ENCODE results near the gene TMUB1. TPM values are rescaled to one million over a fixed set of nuclear protein-coding genes. Genes with fewer than 3 reads are reported as not detected.

TMUB1 gene
- total and polyA plus RNA-seq, 9 of the 15 experiments (the other 6 are each of a cell fraction or from before 2014, with no cell fraction given), result 0.14 to 241 (median 74.1) TPM

- TF ChIP-seq AFF1 (IDR thresholded peaks at IDR 0.05; ENCODE audit: low read depth in 1 of 2, partially characterized antibody in 2 of 2) (peak in 1 of 2 experiments; percentile 33), BRF2 (IDR thresholded peaks at IDR 0.05; ENCODE audit: borderline replicate concordance, insufficient read depth, insufficient read length) (no peak), NR1H2 (CRISPR knock-in tag; IDR thresholded peaks at IDR 0.05) (no peak), TFAM (CRISPR knock-in tag; conservative IDR thresholded peaks at IDR 0.05) (no peak), REST (IDR thresholded peaks at IDR 0.05; ENCODE audit: borderline replicate concordance) (peak; percentile 90), REST (CRISPR knock-in tag; IDR thresholded peaks at IDR 0.05; ENCODE audit: low read depth) (no peak), GABPB1 (CRISPR knock-in tag; IDR thresholded peaks at IDR 0.05) (0 out of 2 replicates have a peak, but pooled peaks have one; percentile 33), ESRRA (IDR thresholded peaks at IDR 0.05; ENCODE audit: borderline replicate concordance, low read depth) (0 out of 2 replicates have a peak, but pooled peaks have one; percentile 48), OTX1 (CRISPR knock-in tag; IDR thresholded peaks at IDR 0.05) (0 out of 2 replicates have a peak, but pooled peaks have one; percentile 3), TFAP4 (CRISPR knock-in tag; IDR thresholded peaks at IDR 0.05; ENCODE audit: borderline replicate concordance) (peak; percentile 73; the same call in 1 of the 2 replicates), NFE2L1 (tag; IDR thresholded peaks at IDR 0.05; ENCODE audit: borderline replicate concordance, low read depth) (no peak)
Observed at GRCh38 chr7:151123822-151124464, 40.6 kb upstream of the TMUB1 start (continued).

Measured in K562 (cell line).